ENCODE data around the gene ASAH2B. TPM values are rescaled to one million over a fixed set of nuclear protein-coding genes. Genes with fewer than 3 reads are reported as not detected.
"Not testable (repeated sequence)": the region's sequence is repeated elsewhere in the genome, so short reads cannot be mapped to it uniquely, and the experiment has no call there.

Gene ASAH2B
- total RNA-seq, 1 donor from 2014 or later: 9.7 TPM

GRCh38 chr10:50740293-50740648 is 535 bp downstream of the ASAH2B start:
- Mint-ChIP-seq H3K4me3 (peak overlapping the region; percentile 98), H3K9me3 (peaks cover 2% of the 10 kb centered on the region), H3K27me3 (ENCODE audit: low read depth) (peaks cover 29% of the 10 kb centered on the region), H3K27ac (ENCODE audit: unreplicated experiment) (peak overlapping the region; percentile 92), H3K4me1 (peaks cover 20% of the 10 kb centered on the region), H3K36me3 (ENCODE audit: low read depth) (no peaks in the 10 kb centered on the region)
- TF ChIP-seq, protein P1, sequence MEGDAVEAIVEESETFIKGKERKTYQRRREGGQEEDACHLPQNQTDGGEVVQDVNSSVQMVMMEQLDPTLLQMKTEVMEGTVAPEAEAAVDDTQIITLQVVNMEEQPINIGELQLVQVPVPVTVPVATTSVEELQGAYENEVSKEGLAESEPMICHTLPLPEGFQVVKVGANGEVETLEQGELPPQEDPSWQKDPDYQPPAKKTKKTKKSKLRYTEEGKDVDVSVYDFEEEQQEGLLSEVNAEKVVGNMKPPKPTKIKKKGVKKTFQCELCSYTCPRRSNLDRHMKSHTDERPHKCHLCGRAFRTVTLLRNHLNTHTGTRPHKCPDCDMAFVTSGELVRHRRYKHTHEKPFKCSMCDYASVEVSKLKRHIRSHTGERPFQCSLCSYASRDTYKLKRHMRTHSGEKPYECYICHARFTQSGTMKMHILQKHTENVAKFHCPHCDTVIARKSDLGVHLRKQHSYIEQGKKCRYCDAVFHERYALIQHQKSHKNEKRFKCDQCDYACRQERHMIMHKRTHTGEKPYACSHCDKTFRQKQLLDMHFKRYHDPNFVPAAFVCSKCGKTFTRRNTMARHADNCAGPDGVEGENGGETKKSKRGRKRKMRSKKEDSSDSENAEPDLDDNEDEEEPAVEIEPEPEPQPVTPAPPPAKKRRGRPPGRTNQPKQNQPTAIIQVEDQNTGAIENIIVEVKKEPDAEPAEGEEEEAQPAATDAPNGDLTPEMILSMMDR (conservative IDR thresholded peaks at IDR 0.05): no peak
- no peak for DNase-seq (ENCODE audit: low read depth, low spot score)

DNA sequence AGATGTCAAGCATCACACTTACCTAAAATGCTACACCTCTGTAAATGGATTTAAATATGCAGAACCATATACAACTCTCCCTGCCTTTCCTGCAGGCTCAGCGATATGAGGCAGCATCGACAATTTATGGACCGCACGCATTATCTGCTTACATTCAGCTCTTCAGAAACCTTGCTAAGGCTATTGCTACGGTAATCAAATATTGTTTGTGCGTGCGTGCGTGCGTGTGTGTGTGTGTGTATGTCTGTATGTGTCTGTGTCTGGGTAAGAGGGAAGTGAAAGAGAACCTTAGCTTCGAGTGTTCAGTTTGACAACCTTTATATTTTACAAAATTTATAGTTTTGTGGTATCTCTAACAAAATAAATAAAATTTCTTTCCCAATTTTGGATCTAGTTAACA is 3.1 kb downstream of the ASAH2B start:
- peaks cover 10% of the 10 kb centered on the region for H3K27me3 Mint-ChIP-seq (ENCODE audit: low read depth)
- not testable (repeated sequence) for DNase-seq (ENCODE audit: low read depth, low spot score); H3K4me3 Mint-ChIP-seq; H3K9me3 Mint-ChIP-seq; H3K36me3 Mint-ChIP-seq (ENCODE audit: low read depth); H3K27ac Mint-ChIP-seq (ENCODE audit: unreplicated experiment)
- peaks cover 20% of the 10 kb centered on the region for H3K4me1 Mint-ChIP-seq

DNA sequence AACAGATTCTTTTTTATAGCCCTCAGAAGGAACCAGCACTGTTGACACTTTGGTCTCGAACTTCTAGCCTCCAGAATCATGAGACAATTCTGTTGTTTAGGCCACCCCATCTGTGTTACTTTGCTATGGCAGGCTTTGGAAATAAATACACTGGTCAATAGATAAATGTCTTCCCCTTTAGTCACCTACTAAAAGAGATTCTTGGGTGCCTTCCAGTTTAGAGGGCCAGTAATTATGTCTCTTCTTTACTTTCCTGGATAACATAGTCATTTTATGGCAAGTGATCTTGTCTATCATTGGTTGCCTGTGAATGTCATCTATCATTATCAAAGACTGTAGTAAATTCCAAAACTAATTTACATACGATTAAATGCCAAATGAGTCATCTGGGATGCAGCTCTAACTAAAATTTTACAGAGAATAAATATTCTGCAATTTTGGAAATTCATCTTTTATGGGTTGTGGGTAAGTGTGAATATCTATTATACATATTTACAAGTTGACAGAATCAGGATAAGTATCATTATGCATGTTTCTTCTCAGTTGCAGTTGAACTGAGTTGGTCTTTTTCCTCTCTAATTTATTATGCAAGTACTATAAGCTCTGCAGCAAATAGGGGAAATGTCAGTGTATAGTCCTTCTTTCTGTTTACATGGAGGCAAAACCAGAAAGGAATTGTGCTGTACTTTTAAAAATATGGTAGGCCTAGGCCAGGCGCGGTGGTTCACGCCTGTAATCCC is 27.2 kb downstream of the ASAH2B start:
- DNase-seq (ENCODE audit: low read depth, low spot score); H3K4me1 Mint-ChIP-seq; H3K4me3 Mint-ChIP-seq; H3K36me3 Mint-ChIP-seq (ENCODE audit: low read depth); H3K9me3 Mint-ChIP-seq; H3K27me3 Mint-ChIP-seq (ENCODE audit: low read depth); H3K27ac Mint-ChIP-seq (ENCODE audit: unreplicated experiment): not testable (repeated sequence)

GRCh38 chr10:50772042-50772441 is 32.3 kb downstream of the ASAH2B start:
- not testable (repeated sequence) for H3K4me3 Mint-ChIP-seq; H3K9me3 Mint-ChIP-seq; H3K36me3 Mint-ChIP-seq (ENCODE audit: low read depth); H3K4me1 Mint-ChIP-seq; H3K27ac Mint-ChIP-seq (ENCODE audit: unreplicated experiment); DNase-seq (ENCODE audit: low read depth, low spot score); H3K27me3 Mint-ChIP-seq (ENCODE audit: low read depth)

DNA sequence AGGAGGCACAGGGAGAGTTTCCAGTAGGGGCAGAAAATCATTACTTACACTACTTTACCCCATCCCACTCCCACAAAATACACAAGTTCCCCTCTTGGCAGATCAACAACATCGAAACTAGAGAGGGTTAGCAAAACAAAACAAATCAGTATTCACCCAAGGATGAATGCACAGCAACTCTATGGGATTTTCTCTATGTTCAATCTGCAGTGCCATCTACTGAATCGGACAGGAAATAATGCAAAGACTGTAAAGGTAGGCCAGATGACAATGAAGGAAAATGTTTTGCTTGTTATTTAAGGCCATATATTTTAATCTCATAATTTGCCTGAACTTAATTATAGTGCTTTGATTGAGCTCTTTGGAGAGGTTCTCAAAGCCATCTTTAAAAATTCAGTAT is 35.1 kb downstream of the ASAH2B start:
- H3K4me1 Mint-ChIP-seq; H3K4me3 Mint-ChIP-seq; H3K36me3 Mint-ChIP-seq (ENCODE audit: low read depth); H3K9me3 Mint-ChIP-seq; H3K27ac Mint-ChIP-seq (ENCODE audit: unreplicated experiment); DNase-seq (ENCODE audit: low read depth, low spot score); H3K27me3 Mint-ChIP-seq (ENCODE audit: low read depth): not testable (repeated sequence)

- not testable (repeated sequence) for H3K36me3 Mint-ChIP-seq (ENCODE audit: low read depth); H3K9me3 Mint-ChIP-seq
Observed at GRCh38 chr10:50780036-50780435, 40.3 kb downstream of the ASAH2B start.

GRCh38 chr10:50782017-50782416 is 42.3 kb downstream of the ASAH2B start:
- not testable (repeated sequence) for H3K4me1 Mint-ChIP-seq; DNase-seq (ENCODE audit: low read depth, low spot score); H3K9me3 Mint-ChIP-seq; H3K27me3 Mint-ChIP-seq (ENCODE audit: low read depth); H3K4me3 Mint-ChIP-seq; H3K27ac Mint-ChIP-seq (ENCODE audit: unreplicated experiment); H3K36me3 Mint-ChIP-seq (ENCODE audit: low read depth)

More at GRCh38 chr10:50780036-50780435, 40.3 kb downstream of the ASAH2B start:
- not testable (repeated sequence) for H3K4me1 Mint-ChIP-seq; H3K27me3 Mint-ChIP-seq (ENCODE audit: low read depth); H3K4me3 Mint-ChIP-seq; H3K27ac Mint-ChIP-seq (ENCODE audit: unreplicated experiment); DNase-seq (ENCODE audit: low read depth, low spot score)

DNA sequence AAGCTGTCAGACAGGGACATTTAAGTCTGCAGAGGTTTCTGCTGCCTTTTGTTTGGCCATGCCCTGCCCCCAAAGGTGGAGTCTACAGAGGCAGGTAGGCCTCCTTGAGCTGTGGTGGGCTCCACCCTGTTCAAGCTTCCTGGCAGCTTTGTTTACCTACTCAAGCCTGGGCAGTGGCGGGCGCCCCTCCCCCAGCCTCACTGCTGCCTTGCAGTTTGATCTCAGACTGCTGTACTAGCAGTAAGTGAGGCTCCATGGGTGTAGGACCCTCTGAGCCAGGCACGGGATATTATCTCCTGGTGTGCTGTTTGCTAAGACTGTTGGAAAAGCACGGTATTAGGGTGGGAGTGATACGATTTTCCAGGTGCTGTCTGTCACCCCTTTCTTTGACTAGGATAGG is 48.2 kb downstream of the ASAH2B start:
- not testable (repeated sequence) for H3K4me1 Mint-ChIP-seq; H3K36me3 Mint-ChIP-seq (ENCODE audit: low read depth); H3K4me3 Mint-ChIP-seq; H3K27me3 Mint-ChIP-seq (ENCODE audit: low read depth); H3K9me3 Mint-ChIP-seq; DNase-seq (ENCODE audit: low read depth, low spot score); H3K27ac Mint-ChIP-seq (ENCODE audit: unreplicated experiment)

- Mint-ChIP-seq H3K4me1 (no peaks in the 10 kb centered on the region), H3K9me3 (peaks cover 2% of the 10 kb centered on the region)
- TF ChIP-seq, protein P1 (conservative IDR thresholded peaks at IDR 0.05): peak; percentile 40
Observed at GRCh38 chr10:50788951-50789945, 49.5 kb downstream of the ASAH2B start.

More at GRCh38 chr10:50788951-50789945, 49.5 kb downstream of the ASAH2B start:
- DNase-seq (ENCODE audit: low read depth, low spot score): no peak
- no peak overlapping the region for H3K27ac Mint-ChIP-seq (ENCODE audit: unreplicated experiment)
- peaks cover 3% of the 10 kb centered on the region for H3K27me3 Mint-ChIP-seq (ENCODE audit: low read depth)
- no peak overlapping the region for H3K4me3 Mint-ChIP-seq
- H3K36me3 Mint-ChIP-seq (ENCODE audit: low read depth): no peaks in the 10 kb centered on the region

All from neural crest cell (in vitro differentiated cells).